K562 treated with DMSO at 1 percent for 12 hours (cell line): Measurements from ENCODE around the gene PNMA1. TPM values are rescaled to one million over a fixed set of nuclear protein-coding genes. Genes with fewer than 3 reads are reported as not detected.

ENCODE experiments used
- total RNA-seq: library from RNA; unstranded; fragments of 300-600 nt; gene quantifications from 2 replicates; pipeline ENCODE4 v1.2.3, GENCODE V29; 2022; ENCODE audit not compliant: insufficient read depth

The PNMA1 gene
- total RNA-seq = 21.1 and 38.1 TPM in 2 replicates

GRCh38 chr14:73713803-73714655 is at the start of gene PNMA1:
Gene PNMA1 (minus strand): TSS chr14:73714384. CDS start chr14:73713639, 745 bp downstream.

Other genes with a start within 250 kb of the PNMA1 start
- gene RIOX1, start 223.5 kb downstream of the PNMA1 start, total RNA-seq = 7.0 and 9.6 TPM in 2 replicates
- not detected in 2 replicates for gene ACOT1, start 177.2 kb downstream of the PNMA1 start, total RNA-seq
- gene HEATR4, start 155.4 kb downstream of the PNMA1 start, total RNA-seq = not detected in 2 replicates
- 0.89 TPM in 1 of 2 replicates, not detected in the other for gene ACOT2, start 145.2 kb downstream of the PNMA1 start, total RNA-seq
- gene ACOT4, start 122.5 kb downstream of the PNMA1 start, total RNA-seq = not detected in 2 replicates
- not detected in 2 replicates for gene ACOT6, start 101.9 kb downstream of the PNMA1 start, total RNA-seq
- 0.60 and 4.4 TPM in 2 replicates for gene DNAL1, start 69.4 kb downstream of the PNMA1 start, total RNA-seq
- 1.4 and 3.0 TPM in 2 replicates for gene PTGR2, start 137.4 kb upstream of the PNMA1 start, total RNA-seq
- 22.3 and 29.3 TPM in 2 replicates for gene ZNF410, start 172.5 kb upstream of the PNMA1 start, total RNA-seq
- 0.93 and 2.3 TPM in 2 replicates for gene FAM161B, start 235.7 kb upstream of the PNMA1 start, total RNA-seq
- 21.0 and 22.3 TPM in 2 replicates for gene COQ6, start 235.9 kb upstream of the PNMA1 start, total RNA-seq